Calu3 (cell line): ENCODE data around the gene C1R. TPM values are rescaled to one million over a fixed set of nuclear protein-coding genes. Genes with fewer than 3 reads are reported as not detected.
"Not testable (repeated sequence)": the region's sequence is repeated elsewhere in the genome, so short reads cannot be mapped to it uniquely, and the experiment has no call there.

Experiments used
- BruUV-seq: library from RNA; stranded (reverse); fragments of 400-500 nt; replicated peaks from 2 replicates; lab custom pipeline; 2021; lab: Mats Ljungman, UMichigan
- CTCF ChIA-PET: fragments of 300-600 bp; sonication (Branson Sonifier 250); formaldehyde crosslinking; loops from one replicate; lab custom pipeline; 2022; ENCODE audit warnings: antibody characterized with exemption; lab: Charles Lee
- DNase-seq: peaks from one replicate; pipeline ENCODE4 v3.0.0; 2022
- H3K27ac Mint-ChIP-seq: one replicate; pipeline ENCODE4 v1.8.0; 2022; ENCODE audit warnings: mixed read lengths; ENCODE audit not compliant: unreplicated experiment
- H3K27me3 Mint-ChIP-seq: one replicate; pipeline ENCODE4 v1.8.0; 2022; ENCODE audit warnings: mixed read lengths; ENCODE audit not compliant: unreplicated experiment
- H3K36me3 Mint-ChIP-seq: one replicate; pipeline ENCODE4 v1.8.0; 2022; ENCODE audit warnings: mild to moderate bottlenecking, moderate library complexity, mixed read lengths; ENCODE audit not compliant: insufficient read depth, unreplicated experiment
- H3K4me1 Mint-ChIP-seq: one replicate; pipeline ENCODE4 v1.8.0; 2022; ENCODE audit warnings: mild to moderate bottlenecking, low read depth, mixed read lengths; ENCODE audit not compliant: unreplicated experiment
- H3K4me3 Mint-ChIP-seq: one replicate; pipeline ENCODE4 v1.8.0; 2022; ENCODE audit warnings: mild to moderate bottlenecking, low read depth, moderate library complexity, mixed read lengths; ENCODE audit not compliant: unreplicated experiment
- H3K9me3 Mint-ChIP-seq: one replicate; pipeline ENCODE4 v1.8.0; 2022; ENCODE audit warnings: low read depth, mixed read lengths; ENCODE audit not compliant: unreplicated experiment
- CTCF ChIP-seq: fragments of 200-600 bp; IDR thresholded peaks from one replicate; pipeline ENCODE4 v1.8.0; 2022; ENCODE audit warnings: antibody characterized with exemption; ENCODE audit not compliant: unreplicated experiment
- intact Hi-C: fragments of 100-400 bp; cut with micrococcal nuclease; formaldehyde crosslinking; loops from one replicate; pipeline ENCODE4 v1.10.0; 2022; ENCODE audit not compliant: unreplicated experiment
- total RNA-seq: library from RNA; stranded (reverse); gene quantifications from 2 replicates; pipeline ENCODE4 v1.2.3, GENCODE V29; 2022

Gene C1R
- total RNA-seq, 1 experiment from 2014 or later, result 7.6 TPM

- DNase-seq, result no peak
- no peaks in the 10 kb centered on the region for H3K9me3 Mint-ChIP-seq
- TF ChIP-seq CTCF, result no peak
- BruUV-seq, result no TSS peak
- intact Hi-C loops, result loop anchor here (1.0 kb wide), 2 partner anchors 33 to 50 kb away; partner anchors contain the start of genes C1R and C1RL
- H3K4me3 Mint-ChIP-seq, result no peak overlapping the region
- CTCF ChIA-PET, result interaction anchor here (1.2 to 2.1 kb wide), 3 partner anchors 9 to 49 kb away, joined by 3 to 10 read pairs (median 3); partner anchors contain the start of gene C1RL
- H3K27me3 Mint-ChIP-seq, result peaks cover 17% of the 10 kb centered on the region
- peaks cover 14% of the 10 kb centered on the region for H3K4me1 Mint-ChIP-seq
- H3K27ac Mint-ChIP-seq, result no peak overlapping the region
- no peaks in the 10 kb centered on the region for H3K36me3 Mint-ChIP-seq
Measured at GRCh38 chr12:7059780-7060179, 32.5 kb downstream of the C1R start.

- BruUV-seq, result no TSS peak
- H3K27me3 Mint-ChIP-seq, result peaks cover 26% of the 10 kb centered on the region
- H3K4me3 Mint-ChIP-seq, result no peak overlapping the region
- no peaks in the 10 kb centered on the region for H3K36me3 Mint-ChIP-seq
- no peak for DNase-seq
- TF ChIP-seq CTCF, result no peak
- peaks cover 2% of the 10 kb centered on the region for H3K9me3 Mint-ChIP-seq
- no peak overlapping the region for H3K27ac Mint-ChIP-seq
- H3K4me1 Mint-ChIP-seq, result peaks cover 14% of the 10 kb centered on the region
- CTCF ChIA-PET, result interaction anchor here (1.2 kb wide), 1 partner anchor 10 kb away, joined by 3 read pairs; no protein-coding TSS in a partner anchor
- intact Hi-C loops, result no loop called here
Measured at GRCh38 chr12:7058850-7059395, 33.3 kb downstream of the C1R start.

- Mint-ChIP-seq H3K36me3 (no peaks in the 10 kb centered on the region), H3K4me1 (peaks cover 14% of the 10 kb centered on the region), H3K27me3 (peaks cover 32% of the 10 kb centered on the region), H3K4me3 (no peak overlapping the region), H3K27ac (no peak overlapping the region), H3K9me3 (peaks cover 2% of the 10 kb centered on the region)
- DNase-seq, result no peak
- CTCF ChIA-PET, result no interaction called here
- BruUV-seq, result no TSS peak
- no peak for TF ChIP-seq CTCF
- intact Hi-C loops, result no loop called here
Measured at GRCh38 chr12:7058163-7058845, 33.9 kb downstream of the C1R start.

- H3K27me3 Mint-ChIP-seq, result peaks cover 46% of the 10 kb centered on the region
- H3K4me3 Mint-ChIP-seq, H3K36me3 Mint-ChIP-seq, H3K9me3 Mint-ChIP-seq, BruUV-seq, H3K27ac Mint-ChIP-seq, intact Hi-C loops, DNase-seq: not testable (repeated sequence)
- H3K4me1 Mint-ChIP-seq, result peaks cover 12% of the 10 kb centered on the region
- CTCF ChIA-PET, result interaction anchor here (0.6 kb wide), 1 partner anchor 124 kb away, joined by 7 read pairs; no protein-coding TSS in a partner anchor
Measured at GRCh38 chr12:7055736-7056135, 36.5 kb downstream of the C1R start.
